GM23338 (cell line): ENCODE results near the gene TRPM2. TPM values are rescaled to one million over a fixed set of nuclear protein-coding genes. Genes with fewer than 3 reads are reported as not detected.

ENCODE experiments used
- ATAC-seq: fragments of 200-7000 bp; cut with Tn5 transposase; 3 replicates; pipeline ENCODE4 v1.9.1; 2020
- DNase-seq: peaks from one replicate; pipeline ENCODE4 v3.0.0-alpha.2; 2015; ENCODE audit warnings: low spot score
- H2AFZ ChIP-seq: fragments of 200-600 bp; sonication (generic); 2 replicates; pipeline ENCODE4 v1.8.0; 2016; ENCODE audit warnings: antibody characterized with exemption, mild to moderate bottlenecking, moderate library complexity
- H3F3A ChIP-seq: fragments of 200-600 bp; sonication (generic); replicated peaks from 2 replicates; pipeline ENCODE4 v1.8.0; 2017; ENCODE audit warnings: antibody characterized with exemption, mixed run types, low read depth
- H3K27ac ChIP-seq: fragments of 200-600 bp; sonication (generic); 2 replicates; pipeline ENCODE4 v1.6.1; 2016; ENCODE audit warnings: low read depth
- H3K27me3 ChIP-seq: fragments of 200-600 bp; sonication (generic); 2 replicates; pipeline ENCODE4 v1.8.0; 2016; ENCODE audit warnings: mild to moderate bottlenecking, mixed run types, moderate library complexity; ENCODE audit not compliant: insufficient read depth
- H3K36me3 ChIP-seq: fragments of 200-600 bp; sonication (generic); 2 replicates; pipeline ENCODE4 v1.8.0; 2016; ENCODE audit warnings: mild to moderate bottlenecking; ENCODE audit not compliant: insufficient read depth
- H3K4me1 ChIP-seq: fragments of 200-600 bp; sonication (generic); 2 replicates; pipeline ENCODE4 v1.8.0; 2016; ENCODE audit warnings: mild to moderate bottlenecking, moderate library complexity; ENCODE audit not compliant: insufficient read depth
- H3K4me2 ChIP-seq: fragments of 200-600 bp; sonication (generic); 2 replicates; pipeline ENCODE4 v1.7.1; 2017; ENCODE audit warnings: mixed run types
- H3K4me3 ChIP-seq: fragments of 200-600 bp; sonication (generic); 2 replicates; pipeline ENCODE4 v1.6.1; 2016; ENCODE audit warnings: mixed run types
- H3K79me2 ChIP-seq: fragments of 200-600 bp; sonication (generic); replicated peaks from 2 replicates; pipeline ENCODE4 v1.8.0; 2017; ENCODE audit warnings: mild to moderate bottlenecking; ENCODE audit not compliant: insufficient read depth
- H3K9me2 ChIP-seq: fragments of 200-600 bp; sonication (generic); 2 replicates; pipeline ENCODE4 v1.8.0; 2017; ENCODE audit not compliant: insufficient read depth
- H4K20me1 ChIP-seq: fragments of 200-600 bp; sonication (generic); replicated peaks from 2 replicates; pipeline ENCODE4 v1.8.0; 2017; ENCODE audit warnings: mild to moderate bottlenecking; ENCODE audit not compliant: insufficient read depth
- H3K27ac Mint-ChIP-seq: 2 replicates; pipeline ENCODE4 v1.8.0; 2020; ENCODE audit warnings: inconsistent platforms, mild to moderate bottlenecking, moderate library complexity, mixed read lengths
- H3K27me3 Mint-ChIP-seq: 3 replicates; pipeline ENCODE4 v1.8.0; 2022; ENCODE audit warnings: low read depth, mild to moderate bottlenecking, moderate library complexity, mixed read lengths, inconsistent platforms; ENCODE audit not compliant: insufficient read depth, poor library complexity
- H3K36me3 Mint-ChIP-seq: 3 replicates; pipeline ENCODE4 v1.8.0; 2021; ENCODE audit warnings: low read depth, mild to moderate bottlenecking, inconsistent platforms, moderate library complexity, mixed read lengths
- H3K4me1 Mint-ChIP-seq: 3 replicates; pipeline ENCODE4 v1.8.0; 2020; ENCODE audit warnings: mild to moderate bottlenecking, inconsistent platforms, mixed read lengths
- H3K4me3 Mint-ChIP-seq: 3 replicates; pipeline ENCODE4 v1.8.0; 2021; ENCODE audit warnings: moderate library complexity, mild to moderate bottlenecking, inconsistent platforms, mixed read lengths
- H3K9me3 Mint-ChIP-seq: 3 replicates; pipeline ENCODE4 v1.8.0; 2020; ENCODE audit warnings: moderate library complexity, mild to moderate bottlenecking, inconsistent platforms, mixed read lengths
- CREB1 ChIP-seq: fragments of 250-450 bp; sonication (Bioruptor Pico); IDR thresholded peaks from 2 replicates; pipeline ENCODE4 v1.5.0; 2020; ENCODE audit warnings: low read depth, mild to moderate bottlenecking, moderate library complexity
- EZH2 ChIP-seq: fragments of 200-600 bp; sonication (generic); IDR thresholded peaks from one replicate; pipeline ENCODE4 v1.8.0; 2017; ENCODE audit warnings: antibody characterized with exemption, mild to moderate bottlenecking, low read depth; ENCODE audit not compliant: unreplicated experiment
- EZH2phosphoT487 ChIP-seq: fragments of 200-600 bp; sonication (generic); IDR thresholded peaks from one replicate; pipeline ENCODE4 v1.8.1; 2018; ENCODE audit warnings: antibody characterized with exemption; ENCODE audit not compliant: unreplicated experiment
- JUNB ChIP-seq: IDR thresholded peaks from one replicate; pipeline ENCODE4 v1.6.1; 2016; ENCODE audit warnings: antibody characterized with exemption; ENCODE audit not compliant: unreplicated experiment
- NANOG ChIP-seq: IDR thresholded peaks from 2 replicates; pipeline ENCODE4 v1.6.1; 2016; ENCODE audit warnings: antibody characterized with exemption, borderline replicate concordance
- POLR2AphosphoS5 ChIP-seq: IDR thresholded peaks from 2 replicates; pipeline ENCODE4 v1.6.1; 2016; ENCODE audit warnings: antibody characterized with exemption, low read depth
- STAT1 ChIP-seq: IDR thresholded peaks from one replicate; pipeline ENCODE4 v1.6.1; 2016; ENCODE audit warnings: antibody characterized with exemption; ENCODE audit not compliant: unreplicated experiment
- ZNF114 ChIP-seq: fragments of 250-450 bp; sonication (Bioruptor Pico); IDR thresholded peaks from 2 replicates; pipeline ENCODE4 v1.5.0; 2020; ENCODE audit warnings: mild to moderate bottlenecking, moderate library complexity
- ZNF331 ChIP-seq: fragments of 250-450 bp; sonication (Bioruptor Pico); IDR thresholded peaks from 2 replicates; pipeline ENCODE4 v1.5.0; 2020; ENCODE audit warnings: low read depth, mild to moderate bottlenecking, moderate library complexity
- polyA plus RNA-seq: library from polyadenylated mRNA; unstranded; fragments of >200 nt; fragmentation: Nextera tagmentation; extraction: Ambion mirVana; gene quantifications from 2 replicates; pipeline ENCODE4 v1.2.1, GENCODE V29; 2016
- total RNA-seq: library from RNA; depleted of rRNA; stranded (reverse); fragments of >200 nt; shearing (Covaris generic); gene quantifications from 2 replicates; pipeline ENCODE4 v1.2.3, GENCODE V29; 2014
- TF ChIP-seq, protein P1 (sequence below): IDR thresholded peaks from 2 replicates; pipeline ENCODE4 v1.6.1; 2016; ENCODE audit warnings: antibody characterized with exemption
- TF ChIP-seq, protein P2 (sequence below), 2 experiments: fragments of 200-600 bp in 1 of 2; sonication (generic) in 1 of 2; conservative IDR thresholded peaks; 2 replicates each; pipeline versions ENCODE4 v1.5.1 to v1.6.1; 2016 to 2017; ENCODE audit warnings: antibody characterized with exemption in 2 of 2, low read depth in 2 of 2, mild to moderate bottlenecking in 2 of 2, moderate library complexity in 1 of 2
- TF ChIP-seq, protein P3 (sequence below): fragments of 250-450 bp; sonication (Bioruptor Pico); IDR thresholded peaks from 2 replicates; pipeline ENCODE4 v1.5.0; 2020; ENCODE audit warnings: mild to moderate bottlenecking, moderate library complexity
- TF ChIP-seq, protein P4 (sequence below): IDR thresholded peaks from one replicate; pipeline ENCODE4 v1.6.1; 2018; ENCODE audit warnings: antibody characterized with exemption; ENCODE audit not compliant: unreplicated experiment

TRPM2 gene
- total and polyA plus RNA-seq, 2 experiments from 2014 or later: 0.53 to 0.83 TPM

DNA sequence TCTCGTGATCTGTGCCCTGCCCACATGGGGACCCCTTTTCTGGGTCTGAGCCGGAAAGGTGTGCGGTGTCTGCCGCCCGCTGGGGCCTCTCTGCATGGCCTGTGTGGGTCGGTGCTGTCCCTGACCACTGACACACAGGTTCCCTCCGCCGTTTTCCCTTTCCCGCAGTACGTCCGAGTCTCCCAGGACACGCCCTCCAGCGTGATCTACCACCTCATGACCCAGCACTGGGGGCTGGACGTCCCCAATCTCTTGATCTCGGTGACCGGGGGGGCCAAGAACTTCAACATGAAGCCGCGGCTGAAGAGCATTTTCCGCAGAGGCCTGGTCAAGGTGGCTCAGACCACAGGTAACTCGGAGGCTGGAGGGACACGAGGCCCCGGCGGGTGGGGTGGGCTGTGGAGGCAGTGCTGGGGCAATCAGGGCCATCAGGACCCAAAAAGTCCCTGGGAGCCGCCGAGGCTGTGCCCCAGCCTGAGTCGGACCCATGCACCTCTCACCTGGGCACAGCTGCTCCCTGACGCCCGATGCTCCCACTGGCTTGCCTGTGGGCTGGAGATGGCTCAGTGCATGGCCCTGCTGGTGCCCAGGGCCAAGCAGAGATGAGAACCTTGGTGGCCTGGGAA is 13.3 kb downstream of the TRPM2 start:
- Histone ChIP-seq H3K4me3 (no peak overlapping the region), H3F3A (no peaks in the 10 kb centered on the region), H3K79me2 (no peaks in the 10 kb centered on the region), H2AFZ (no peak overlapping the region), H3K9me2 (no peaks in the 10 kb centered on the region), H3K4me1 (no peaks in the 10 kb centered on the region), H3K27me3 (peaks cover 3% of the 10 kb centered on the region; the same call in 1 of the 2 replicates), H3K27ac (no peak overlapping the region), H3K36me3 (no peaks in the 10 kb centered on the region), H3K4me2 (no peak overlapping the region), H4K20me1 (no peaks in the 10 kb centered on the region)
- no peak for TF ChIP-seq ZNF331 (CRISPR knock-in tag)
- TF ChIP-seq, protein P1, sequence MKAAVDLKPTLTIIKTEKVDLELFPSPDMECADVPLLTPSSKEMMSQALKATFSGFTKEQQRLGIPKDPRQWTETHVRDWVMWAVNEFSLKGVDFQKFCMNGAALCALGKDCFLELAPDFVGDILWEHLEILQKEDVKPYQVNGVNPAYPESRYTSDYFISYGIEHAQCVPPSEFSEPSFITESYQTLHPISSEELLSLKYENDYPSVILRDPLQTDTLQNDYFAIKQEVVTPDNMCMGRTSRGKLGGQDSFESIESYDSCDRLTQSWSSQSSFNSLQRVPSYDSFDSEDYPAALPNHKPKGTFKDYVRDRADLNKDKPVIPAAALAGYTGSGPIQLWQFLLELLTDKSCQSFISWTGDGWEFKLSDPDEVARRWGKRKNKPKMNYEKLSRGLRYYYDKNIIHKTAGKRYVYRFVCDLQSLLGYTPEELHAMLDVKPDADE: no peak
- no peak for TF ChIP-seq CREB1 (CRISPR knock-in tag)
- TF ChIP-seq EZH2phosphoT487: no peak
- no peak for TF ChIP-seq NANOG
- TF ChIP-seq, protein P2, sequence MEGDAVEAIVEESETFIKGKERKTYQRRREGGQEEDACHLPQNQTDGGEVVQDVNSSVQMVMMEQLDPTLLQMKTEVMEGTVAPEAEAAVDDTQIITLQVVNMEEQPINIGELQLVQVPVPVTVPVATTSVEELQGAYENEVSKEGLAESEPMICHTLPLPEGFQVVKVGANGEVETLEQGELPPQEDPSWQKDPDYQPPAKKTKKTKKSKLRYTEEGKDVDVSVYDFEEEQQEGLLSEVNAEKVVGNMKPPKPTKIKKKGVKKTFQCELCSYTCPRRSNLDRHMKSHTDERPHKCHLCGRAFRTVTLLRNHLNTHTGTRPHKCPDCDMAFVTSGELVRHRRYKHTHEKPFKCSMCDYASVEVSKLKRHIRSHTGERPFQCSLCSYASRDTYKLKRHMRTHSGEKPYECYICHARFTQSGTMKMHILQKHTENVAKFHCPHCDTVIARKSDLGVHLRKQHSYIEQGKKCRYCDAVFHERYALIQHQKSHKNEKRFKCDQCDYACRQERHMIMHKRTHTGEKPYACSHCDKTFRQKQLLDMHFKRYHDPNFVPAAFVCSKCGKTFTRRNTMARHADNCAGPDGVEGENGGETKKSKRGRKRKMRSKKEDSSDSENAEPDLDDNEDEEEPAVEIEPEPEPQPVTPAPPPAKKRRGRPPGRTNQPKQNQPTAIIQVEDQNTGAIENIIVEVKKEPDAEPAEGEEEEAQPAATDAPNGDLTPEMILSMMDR (conservative IDR thresholded peaks at IDR 0.05; ENCODE audit: low read depth in 2 of 2): no peak
- TF ChIP-seq JUNB: no peak
- TF ChIP-seq ZNF114 (CRISPR knock-in tag): no peak
- TF ChIP-seq STAT1: no peak
- no peak for TF ChIP-seq POLR2AphosphoS5
- TF ChIP-seq, protein P3, sequence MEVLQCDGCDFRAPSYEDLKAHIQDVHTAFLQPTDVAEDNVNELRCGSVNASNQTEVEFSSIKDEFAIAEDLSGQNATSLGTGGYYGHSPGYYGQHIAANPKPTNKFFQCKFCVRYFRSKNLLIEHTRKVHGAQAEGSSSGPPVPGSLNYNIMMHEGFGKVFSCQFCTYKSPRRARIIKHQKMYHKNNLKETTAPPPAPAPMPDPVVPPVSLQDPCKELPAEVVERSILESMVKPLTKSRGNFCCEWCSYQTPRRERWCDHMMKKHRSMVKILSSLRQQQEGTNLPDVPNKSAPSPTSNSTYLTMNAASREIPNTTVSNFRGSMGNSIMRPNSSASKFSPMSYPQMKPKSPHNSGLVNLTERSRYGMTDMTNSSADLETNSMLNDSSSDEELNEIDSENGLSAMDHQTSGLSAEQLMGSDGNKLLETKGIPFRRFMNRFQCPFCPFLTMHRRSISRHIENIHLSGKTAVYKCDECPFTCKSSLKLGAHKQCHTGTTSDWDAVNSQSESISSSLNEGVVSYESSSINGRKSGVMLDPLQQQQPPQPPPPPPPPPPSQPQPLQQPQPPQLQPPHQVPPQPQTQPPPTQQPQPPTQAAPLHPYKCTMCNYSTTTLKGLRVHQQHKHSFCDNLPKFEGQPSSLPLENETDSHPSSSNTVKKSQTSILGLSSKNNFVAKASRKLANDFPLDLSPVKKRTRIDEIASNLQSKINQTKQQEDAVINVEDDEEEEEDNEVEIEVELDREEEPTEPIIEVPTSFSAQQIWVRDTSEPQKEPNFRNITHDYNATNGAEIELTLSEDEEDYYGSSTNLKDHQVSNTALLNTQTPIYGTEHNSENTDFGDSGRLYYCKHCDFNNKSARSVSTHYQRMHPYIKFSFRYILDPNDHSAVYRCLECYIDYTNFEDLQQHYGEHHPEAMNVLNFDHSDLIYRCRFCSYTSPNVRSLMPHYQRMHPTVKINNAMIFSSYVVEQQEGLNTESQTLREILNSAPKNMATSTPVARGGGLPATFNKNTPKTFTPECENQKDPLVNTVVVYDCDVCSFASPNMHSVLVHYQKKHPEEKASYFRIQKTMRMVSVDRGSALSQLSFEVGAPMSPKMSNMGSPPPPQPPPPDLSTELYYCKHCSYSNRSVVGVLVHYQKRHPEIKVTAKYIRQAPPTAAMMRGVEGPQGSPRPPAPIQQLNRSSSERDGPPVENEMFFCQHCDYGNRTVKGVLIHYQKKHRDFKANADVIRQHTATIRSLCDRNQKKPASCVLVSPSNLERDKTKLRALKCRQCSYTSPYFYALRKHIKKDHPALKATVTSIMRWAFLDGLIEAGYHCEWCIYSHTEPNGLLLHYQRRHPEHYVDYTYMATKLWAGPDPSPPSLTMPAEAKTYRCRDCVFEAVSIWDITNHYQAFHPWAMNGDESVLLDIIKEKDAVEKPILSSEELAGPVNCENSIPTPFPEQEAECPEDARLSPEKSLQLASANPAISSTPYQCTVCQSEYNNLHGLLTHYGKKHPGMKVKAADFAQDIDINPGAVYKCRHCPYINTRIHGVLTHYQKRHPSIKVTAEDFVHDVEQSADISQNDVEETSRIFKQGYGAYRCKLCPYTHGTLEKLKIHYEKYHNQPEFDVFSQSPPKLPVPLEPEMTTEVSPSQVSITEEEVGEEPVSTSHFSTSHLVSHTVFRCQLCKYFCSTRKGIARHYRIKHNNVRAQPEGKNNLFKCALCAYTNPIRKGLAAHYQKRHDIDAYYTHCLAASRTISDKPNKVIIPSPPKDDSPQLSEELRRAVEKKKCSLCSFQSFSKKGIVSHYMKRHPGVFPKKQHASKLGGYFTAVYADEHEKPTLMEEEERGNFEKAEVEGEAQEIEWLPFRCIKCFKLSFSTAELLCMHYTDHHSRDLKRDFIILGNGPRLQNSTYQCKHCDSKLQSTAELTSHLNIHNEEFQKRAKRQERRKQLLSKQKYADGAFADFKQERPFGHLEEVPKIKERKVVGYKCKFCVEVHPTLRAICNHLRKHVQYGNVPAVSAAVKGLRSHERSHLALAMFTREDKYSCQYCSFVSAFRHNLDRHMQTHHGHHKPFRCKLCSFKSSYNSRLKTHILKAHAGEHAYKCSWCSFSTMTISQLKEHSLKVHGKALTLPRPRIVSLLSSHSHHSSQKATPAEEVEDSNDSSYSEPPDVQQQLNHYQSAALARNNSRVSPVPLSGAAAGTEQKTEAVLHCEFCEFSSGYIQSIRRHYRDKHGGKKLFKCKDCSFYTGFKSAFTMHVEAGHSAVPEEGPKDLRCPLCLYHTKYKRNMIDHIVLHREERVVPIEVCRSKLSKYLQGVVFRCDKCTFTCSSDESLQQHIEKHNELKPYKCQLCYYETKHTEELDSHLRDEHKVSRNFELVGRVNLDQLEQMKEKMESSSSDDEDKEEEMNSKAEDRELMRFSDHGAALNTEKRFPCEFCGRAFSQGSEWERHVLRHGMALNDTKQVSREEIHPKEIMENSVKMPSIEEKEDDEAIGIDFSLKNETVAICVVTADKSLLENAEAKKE (CRISPR knock-in tag): no peak
- no peak for TF ChIP-seq EZH2
- TF ChIP-seq, protein P4, sequence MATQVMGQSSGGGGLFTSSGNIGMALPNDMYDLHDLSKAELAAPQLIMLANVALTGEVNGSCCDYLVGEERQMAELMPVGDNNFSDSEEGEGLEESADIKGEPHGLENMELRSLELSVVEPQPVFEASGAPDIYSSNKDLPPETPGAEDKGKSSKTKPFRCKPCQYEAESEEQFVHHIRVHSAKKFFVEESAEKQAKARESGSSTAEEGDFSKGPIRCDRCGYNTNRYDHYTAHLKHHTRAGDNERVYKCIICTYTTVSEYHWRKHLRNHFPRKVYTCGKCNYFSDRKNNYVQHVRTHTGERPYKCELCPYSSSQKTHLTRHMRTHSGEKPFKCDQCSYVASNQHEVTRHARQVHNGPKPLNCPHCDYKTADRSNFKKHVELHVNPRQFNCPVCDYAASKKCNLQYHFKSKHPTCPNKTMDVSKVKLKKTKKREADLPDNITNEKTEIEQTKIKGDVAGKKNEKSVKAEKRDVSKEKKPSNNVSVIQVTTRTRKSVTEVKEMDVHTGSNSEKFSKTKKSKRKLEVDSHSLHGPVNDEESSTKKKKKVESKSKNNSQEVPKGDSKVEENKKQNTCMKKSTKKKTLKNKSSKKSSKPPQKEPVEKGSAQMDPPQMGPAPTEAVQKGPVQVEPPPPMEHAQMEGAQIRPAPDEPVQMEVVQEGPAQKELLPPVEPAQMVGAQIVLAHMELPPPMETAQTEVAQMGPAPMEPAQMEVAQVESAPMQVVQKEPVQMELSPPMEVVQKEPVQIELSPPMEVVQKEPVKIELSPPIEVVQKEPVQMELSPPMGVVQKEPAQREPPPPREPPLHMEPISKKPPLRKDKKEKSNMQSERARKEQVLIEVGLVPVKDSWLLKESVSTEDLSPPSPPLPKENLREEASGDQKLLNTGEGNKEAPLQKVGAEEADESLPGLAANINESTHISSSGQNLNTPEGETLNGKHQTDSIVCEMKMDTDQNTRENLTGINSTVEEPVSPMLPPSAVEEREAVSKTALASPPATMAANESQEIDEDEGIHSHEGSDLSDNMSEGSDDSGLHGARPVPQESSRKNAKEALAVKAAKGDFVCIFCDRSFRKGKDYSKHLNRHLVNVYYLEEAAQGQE: no peak
- H3K36me3 Mint-ChIP-seq: no peaks in the 10 kb centered on the region
- no peak overlapping the region for H3K4me3 Mint-ChIP-seq
- DNase-seq (no peak), ATAC-seq (no peak)
- H3K27me3 Mint-ChIP-seq: peaks cover 16% of the 10 kb centered on the region
- H3K27ac Mint-ChIP-seq: no peak overlapping the region
- H3K4me1 Mint-ChIP-seq: no peaks in the 10 kb centered on the region; the same call in 2 of the 3 replicates
- H3K9me3 Mint-ChIP-seq: peaks cover 5% of the 10 kb centered on the region; the same call in 2 of the 3 replicates
